Measurements from ENCODE around the gene LRP10.

GRCh38 chr14:22845103-22845394 is 26.5 kb upstream of the LRP10 start:
- TF ChIP-seq, protein P1, sequence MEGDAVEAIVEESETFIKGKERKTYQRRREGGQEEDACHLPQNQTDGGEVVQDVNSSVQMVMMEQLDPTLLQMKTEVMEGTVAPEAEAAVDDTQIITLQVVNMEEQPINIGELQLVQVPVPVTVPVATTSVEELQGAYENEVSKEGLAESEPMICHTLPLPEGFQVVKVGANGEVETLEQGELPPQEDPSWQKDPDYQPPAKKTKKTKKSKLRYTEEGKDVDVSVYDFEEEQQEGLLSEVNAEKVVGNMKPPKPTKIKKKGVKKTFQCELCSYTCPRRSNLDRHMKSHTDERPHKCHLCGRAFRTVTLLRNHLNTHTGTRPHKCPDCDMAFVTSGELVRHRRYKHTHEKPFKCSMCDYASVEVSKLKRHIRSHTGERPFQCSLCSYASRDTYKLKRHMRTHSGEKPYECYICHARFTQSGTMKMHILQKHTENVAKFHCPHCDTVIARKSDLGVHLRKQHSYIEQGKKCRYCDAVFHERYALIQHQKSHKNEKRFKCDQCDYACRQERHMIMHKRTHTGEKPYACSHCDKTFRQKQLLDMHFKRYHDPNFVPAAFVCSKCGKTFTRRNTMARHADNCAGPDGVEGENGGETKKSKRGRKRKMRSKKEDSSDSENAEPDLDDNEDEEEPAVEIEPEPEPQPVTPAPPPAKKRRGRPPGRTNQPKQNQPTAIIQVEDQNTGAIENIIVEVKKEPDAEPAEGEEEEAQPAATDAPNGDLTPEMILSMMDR (IDR thresholded peaks at IDR 0.05), result no peak
- no peak for TF ChIP-seq POLR2AphosphoS5 (IDR thresholded peaks at IDR 0.05)
